OCI-LY7 (cell line): ENCODE results near the gene MTA3. TPM values are rescaled to one million over a fixed set of nuclear protein-coding genes. Genes with fewer than 3 reads are reported as not detected.

Experiments
- BruUV-seq: library from RNA; stranded (reverse); fragments of 400-500 nt; replicated peaks from 2 replicates; lab custom pipeline; 2021; lab: Mats Ljungman, UMichigan
- CTCF ChIA-PET: fragments of 300-600 bp; sonication (Branson Sonifier 250); formaldehyde crosslinking; loops from one replicate; lab custom pipeline; 2022; ENCODE audit warnings: antibody characterized with exemption; ENCODE audit not compliant: unreplicated experiment; lab: Charles Lee
- POLR2A ChIA-PET: fragments of 300-600 bp; sonication (Branson Sonifier 250); formaldehyde crosslinking; loops from one replicate; lab custom pipeline; 2022; ENCODE audit warnings: antibody characterized with exemption; lab: Charles Lee
- DNase-seq: peaks from one replicate; pipeline ENCODE4 v3.0.0-alpha.2; 2015; ENCODE audit warnings: low spot score
- H2AFZ ChIP-seq: fragments of 200-600 bp; sonication (generic), shearing (Covaris generic); 2 replicates; pipeline ENCODE4 v1.6.1; 2014; ENCODE audit warnings: mild to moderate bottlenecking, antibody characterized with exemption, low read length, moderate library complexity
- H3K27ac ChIP-seq: fragments of 200-600 bp; sonication (generic); 2 replicates; pipeline ENCODE4 v1.5.1; 2014; ENCODE audit warnings: mixed run types, low read depth, mild to moderate bottlenecking, moderate library complexity, low read length, inconsistent platforms; ENCODE audit not compliant: poor library complexity, severe bottlenecking
- H3K36me3 ChIP-seq: fragments of 200-600 bp; sonication (generic); 2 replicates; pipeline ENCODE4 v1.6.1; 2014; ENCODE audit warnings: mild to moderate bottlenecking, antibody characterized with exemption, low read length, moderate library complexity, mixed read lengths; ENCODE audit not compliant: insufficient read depth
- H3K4me1 ChIP-seq: fragments of 200-600 bp; sonication (generic); 2 replicates; pipeline ENCODE4 v1.5.1; 2014; ENCODE audit warnings: mild to moderate bottlenecking, low read length; ENCODE audit not compliant: insufficient read depth, poor library complexity, severe bottlenecking
- H3K4me2 ChIP-seq: fragments of 200-600 bp; sonication (generic); 2 replicates; pipeline ENCODE4 v1.6.1; 2014; ENCODE audit warnings: mild to moderate bottlenecking, low read length
- H3K4me3 ChIP-seq: fragments of 200-600 bp; sonication (generic); 2 replicates; pipeline ENCODE4 v1.5.1; 2014; ENCODE audit warnings: mild to moderate bottlenecking, low read depth, low read length; ENCODE audit not compliant: poor library complexity, severe bottlenecking
- H3K79me2 ChIP-seq: fragments of 200-600 bp; sonication (generic); 2 replicates; pipeline ENCODE4 v1.6.1; 2016; ENCODE audit warnings: low read depth, mild to moderate bottlenecking, low read length, moderate library complexity, mixed read lengths; ENCODE audit not compliant: insufficient read depth
- H3K9me2 ChIP-seq: fragments of 200-600 bp; sonication (generic); 2 replicates; pipeline ENCODE4 v1.6.1; 2016; ENCODE audit warnings: mild to moderate bottlenecking, low read length, mixed read lengths; ENCODE audit not compliant: insufficient read depth
- H3K9me3 ChIP-seq: fragments of 200-600 bp; sonication (generic); 2 replicates; pipeline ENCODE4 v1.6.1; 2014; ENCODE audit warnings: mild to moderate bottlenecking, mixed run types, low read length, mixed read lengths
- H4K20me1 ChIP-seq: fragments of 200-600 bp; sonication (generic); 2 replicates; pipeline ENCODE4 v1.6.1; 2014; ENCODE audit warnings: mild to moderate bottlenecking, antibody characterized with exemption, low read length, moderate library complexity, mixed read lengths; ENCODE audit not compliant: insufficient read depth
- CTCF ChIP-seq: fragments of 200-600 bp; sonication (generic); conservative IDR thresholded peaks from 2 replicates; pipeline ENCODE4 v1.5.1; 2014; ENCODE audit warnings: mild to moderate bottlenecking, antibody characterized with exemption, low read length, moderate library complexity, mixed read lengths
- EZH2phosphoT487 ChIP-seq: fragments of 200-600 bp; sonication (generic); IDR thresholded peaks from 2 replicates; pipeline ENCODE4 v1.6.1; 2018; ENCODE audit warnings: low read depth, borderline replicate concordance, mild to moderate bottlenecking, mixed run types, antibody characterized with exemption, low read length, moderate library complexity, mixed read lengths
- intact Hi-C: fragments of 100-400 bp; cut with micrococcal nuclease; formaldehyde crosslinking; loops from one replicate; pipeline ENCODE4 v1.10.0; 2022; ENCODE audit not compliant: unreplicated experiment
- total RNA-seq, 2 experiments: library from RNA; depleted of rRNA in 1 of 2; stranded (reverse); fragments of >200 nt in 1 of 2; shearing (Covaris generic) in 1 of 2; gene quantifications; 2 replicates each; pipeline ENCODE4 v1.2.3, GENCODE V29; 2014 to 2022

MTA3 gene
- total RNA-seq, 2 experiments from 2014 or later, result 72.7 to 205 TPM

- no peaks in the 10 kb centered on the region for H3K36me3 ChIP-seq
- H3K79me2 ChIP-seq, result no peaks in the 10 kb centered on the region
- no peaks in the 10 kb centered on the region for H3K9me2 ChIP-seq
- H3K4me3 ChIP-seq, result no peak overlapping the region
- H3K4me2 ChIP-seq, result no peak overlapping the region
- no peak for TF ChIP-seq EZH2phosphoT487
- no peak for TF ChIP-seq CTCF
- DNase-seq, result no peak
- no peaks in the 10 kb centered on the region for H3K9me3 ChIP-seq
- intact Hi-C loops, result no loop called here
- ChIA-PET CTCF (no interaction called here), POLR2A (no interaction called here)
- no peaks in the 10 kb centered on the region for H3K4me1 ChIP-seq
- H4K20me1 ChIP-seq, result no peaks in the 10 kb centered on the region
- no TSS peak for BruUV-seq
- H2AFZ ChIP-seq, result no peak overlapping the region
- no peak overlapping the region for H3K27ac ChIP-seq
These were observed 232.9 kb downstream of the MTA3 start for GRCh38 chr2:42801381-42801780.

- BruUV-seq, result no TSS peak
- ChIA-PET POLR2A (no interaction called here), CTCF (no interaction called here)
- TF ChIP-seq CTCF (no peak), EZH2phosphoT487 (no peak)
- Histone ChIP-seq H3K4me1 (no peaks in the 10 kb centered on the region), H3K9me2 (no peaks in the 10 kb centered on the region), H3K9me3 (no peaks in the 10 kb centered on the region), H3K36me3 (no peaks in the 10 kb centered on the region), H3K79me2 (no peaks in the 10 kb centered on the region), H4K20me1 (no peaks in the 10 kb centered on the region), H3K4me2 (no peak overlapping the region), H3K4me3 (no peak overlapping the region), H3K27ac (no peak overlapping the region), H2AFZ (no peak overlapping the region)
- DNase-seq, result no peak
- intact Hi-C loops, result no loop called here
These were observed 233.7 kb downstream of the MTA3 start for GRCh38 chr2:42802150-42802549.

- H3K36me3 ChIP-seq, result no peaks in the 10 kb centered on the region
- no peaks in the 10 kb centered on the region for H3K9me2 ChIP-seq
- H3K9me3 ChIP-seq, result no peaks in the 10 kb centered on the region
- no TSS peak for BruUV-seq
- no peaks in the 10 kb centered on the region for H3K79me2 ChIP-seq
- intact Hi-C loops, result no loop called here
- H3K27ac ChIP-seq, result no peak overlapping the region
- H3K4me3 ChIP-seq, result no peak overlapping the region
- TF ChIP-seq CTCF (no peak), EZH2phosphoT487 (no peak)
- no peak overlapping the region for H2AFZ ChIP-seq
- DNase-seq, result no peak
- H4K20me1 ChIP-seq, result no peaks in the 10 kb centered on the region
- POLR2A ChIA-PET, result no interaction called here
- CTCF ChIA-PET, result no interaction called here
- H3K4me2 ChIP-seq, result no peak overlapping the region
- peaks cover 5% of the 10 kb centered on the region for H3K4me1 ChIP-seq
These were observed 235.9 kb downstream of the MTA3 start for GRCh38 chr2:42804338-42804737.
